NCI-H2227 treated with DMSO at 0.1 percent for 48 hours (cell line): Measurements from ENCODE around the gene LYPD6B.
A peak's percentile ranks its signal among the peaks of the same experiment; 100 is the strongest.

Experiments used
- DNase-seq: peaks from one replicate; lab custom pipeline; 2025; lab: John Stamatoyannopoulos, UW

LYPD6B gene

DNA sequence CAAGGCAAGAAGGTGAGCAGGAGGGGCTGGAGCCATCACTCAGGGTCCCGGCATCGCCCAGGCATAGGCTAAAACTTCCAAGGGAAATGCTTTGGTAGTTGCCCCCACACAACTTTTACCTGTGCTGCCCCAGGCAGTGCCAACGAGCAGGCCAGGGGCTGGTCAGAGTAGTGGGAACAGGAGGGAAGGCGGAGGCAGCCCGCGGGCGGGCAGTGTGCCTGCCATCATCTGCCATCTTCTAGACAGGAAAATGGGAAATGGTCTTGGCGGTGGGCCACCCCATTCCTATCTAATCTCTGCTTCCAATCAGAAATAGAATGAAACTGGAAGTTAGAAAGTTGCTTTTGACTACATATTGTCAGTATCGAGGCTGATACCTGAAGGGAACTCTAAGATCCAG is 26.0 kb upstream of the LYPD6B start:
- DNase-seq, result no peak

DNA sequence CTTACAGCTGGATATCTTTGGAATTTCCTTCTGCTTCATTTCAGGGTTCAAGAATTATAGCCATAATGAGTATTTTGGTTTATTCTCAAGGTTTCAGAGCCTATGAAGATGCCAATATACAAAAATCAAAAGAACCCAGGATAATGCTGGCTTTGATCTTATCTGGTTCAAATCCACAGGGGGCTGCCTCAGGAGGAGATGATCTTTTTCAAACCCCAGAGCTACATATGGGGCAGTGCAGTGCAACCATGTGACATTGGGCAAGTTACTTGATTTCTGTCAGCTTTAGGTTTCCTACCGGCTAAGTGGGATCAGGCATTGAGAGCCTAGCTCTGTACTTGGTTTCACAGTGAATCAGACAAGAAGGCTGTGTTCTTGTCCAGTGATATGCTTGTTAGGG is 23.0 kb upstream of the LYPD6B start:
- no peak for DNase-seq

DNA sequence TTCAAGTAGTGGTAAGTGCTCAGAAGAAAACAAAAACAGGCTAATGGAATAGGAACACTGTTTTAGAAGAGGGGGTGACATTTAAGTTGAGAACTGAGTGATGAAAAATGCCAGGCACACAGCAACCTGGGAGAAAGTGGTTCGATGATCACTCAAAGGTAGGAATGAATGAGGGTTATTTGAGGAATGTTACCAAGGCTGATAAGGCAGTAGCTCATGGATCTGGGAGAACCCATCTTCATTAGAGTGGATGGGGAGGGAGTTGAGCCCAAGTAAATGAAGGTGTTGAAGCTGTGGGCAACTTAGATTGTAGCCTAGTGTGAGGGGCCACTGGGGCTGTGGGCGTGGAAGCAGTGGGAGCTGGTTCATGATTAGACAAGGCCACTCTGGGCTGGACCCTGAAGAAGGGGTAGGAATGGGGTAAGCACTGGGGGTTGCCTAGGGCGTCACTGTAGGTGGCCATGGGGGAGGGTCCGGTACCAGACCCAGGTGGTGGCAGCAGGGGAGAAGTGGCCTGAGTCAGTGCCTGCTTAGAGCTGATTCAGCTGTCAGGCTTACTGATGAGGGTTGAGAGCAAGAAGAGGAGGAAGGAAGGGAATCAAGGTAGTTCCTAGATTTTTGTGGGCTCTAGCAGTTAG is 22.5 kb upstream of the LYPD6B start:
- no peak for DNase-seq

DNA sequence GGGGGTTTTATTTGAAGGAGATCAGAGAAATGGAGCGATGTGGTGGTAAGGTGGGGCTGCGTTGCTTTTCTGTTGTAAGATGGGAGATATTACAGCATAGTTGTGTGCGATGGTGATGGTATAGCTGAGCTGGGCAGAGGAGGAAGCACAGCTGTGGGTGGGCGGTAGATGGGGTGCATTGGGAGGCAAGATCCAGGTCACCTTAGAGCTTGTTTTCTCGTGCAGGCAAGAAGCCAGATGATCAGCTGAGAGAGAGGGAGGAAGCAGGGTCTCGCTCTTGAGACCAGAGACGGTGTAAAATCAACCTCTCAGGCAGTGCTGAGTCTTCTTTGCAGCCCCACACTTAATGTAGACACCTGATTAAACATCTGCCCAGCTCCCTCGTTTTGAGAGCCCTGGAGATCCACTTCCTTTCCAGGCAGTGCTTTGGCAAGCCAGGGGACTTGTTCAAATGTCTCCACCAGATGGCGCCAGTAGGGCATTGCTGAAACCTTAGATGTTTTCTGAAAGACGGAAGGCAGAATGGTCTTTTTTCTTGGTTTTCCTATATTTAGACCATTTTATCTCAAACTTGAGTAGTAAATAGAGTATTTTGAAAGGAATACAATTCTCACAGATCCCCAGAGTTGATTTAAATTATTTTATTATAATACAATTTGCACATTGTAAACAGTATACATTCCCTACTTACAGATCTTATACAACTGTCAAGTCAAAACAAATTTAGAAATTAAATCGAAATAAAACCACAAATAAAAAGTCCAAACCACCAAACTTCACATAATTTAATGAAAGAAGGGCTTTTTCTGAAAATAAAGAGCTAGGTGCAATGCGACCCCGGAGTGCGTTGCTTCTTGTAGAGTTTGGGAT is 21.1 kb upstream of the LYPD6B start:
- DNase-seq, result peak; percentile 84

DNA sequence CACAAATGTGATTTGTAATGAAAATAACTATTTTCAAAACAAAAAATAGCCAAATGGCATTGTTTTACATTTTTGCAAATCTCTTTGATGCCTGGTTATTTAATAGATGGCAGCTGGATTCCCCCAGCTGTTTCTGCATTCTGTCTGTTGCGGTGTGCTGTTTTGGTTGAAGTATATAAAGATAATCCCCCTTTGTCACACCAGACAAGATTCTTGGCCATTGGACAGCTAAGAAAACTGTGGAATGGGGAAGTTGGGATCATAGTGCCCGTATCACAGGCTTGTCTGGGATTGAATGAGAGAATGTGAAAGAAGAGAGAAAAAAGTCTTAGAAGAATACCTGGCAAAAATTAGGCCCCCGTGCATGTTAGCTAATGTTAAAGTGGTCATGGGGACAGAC is 19.5 kb upstream of the LYPD6B start:
- no peak for DNase-seq

DNA sequence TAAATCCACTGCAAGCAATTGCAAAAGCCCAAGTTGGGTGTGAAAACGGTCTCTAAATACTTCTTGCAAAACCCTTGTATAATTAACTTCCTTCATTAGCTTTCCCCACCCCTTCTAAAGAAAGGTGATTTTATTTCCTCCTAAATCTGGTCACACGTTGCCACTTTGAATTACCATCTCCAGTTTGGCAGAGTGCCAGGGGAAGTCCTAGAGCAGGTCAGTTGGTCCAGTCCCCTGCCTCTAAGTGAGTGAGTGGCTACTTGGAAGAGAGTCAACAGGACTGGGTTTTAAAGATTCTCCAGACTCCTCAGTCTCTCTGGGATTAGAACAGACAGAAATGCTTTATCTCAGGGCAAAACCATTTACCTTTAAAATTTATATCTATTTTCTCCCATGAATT is 18.7 kb upstream of the LYPD6B start:
- no peak for DNase-seq

DNA sequence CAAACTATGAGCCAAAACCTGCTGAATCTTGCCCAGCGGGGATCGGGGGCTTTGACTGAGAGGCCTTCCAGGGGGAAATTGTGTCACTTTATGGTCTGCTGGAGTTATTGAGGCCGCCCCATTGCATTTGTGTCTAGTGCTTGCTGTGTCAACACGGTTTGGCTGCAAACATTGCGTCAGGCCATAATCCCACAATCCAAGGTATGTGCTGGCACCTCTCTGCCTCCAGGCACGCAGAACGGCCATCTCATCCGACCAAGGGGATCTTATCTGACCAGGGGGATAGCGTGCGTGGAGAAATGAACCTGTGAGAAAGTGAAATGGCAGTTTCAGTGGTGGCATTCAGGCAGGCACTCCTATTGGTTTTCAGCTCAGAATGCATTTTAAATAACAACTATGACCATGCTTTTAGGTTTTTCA is 18.1 kb upstream of the LYPD6B start:
- DNase-seq, result no peak

DNA sequence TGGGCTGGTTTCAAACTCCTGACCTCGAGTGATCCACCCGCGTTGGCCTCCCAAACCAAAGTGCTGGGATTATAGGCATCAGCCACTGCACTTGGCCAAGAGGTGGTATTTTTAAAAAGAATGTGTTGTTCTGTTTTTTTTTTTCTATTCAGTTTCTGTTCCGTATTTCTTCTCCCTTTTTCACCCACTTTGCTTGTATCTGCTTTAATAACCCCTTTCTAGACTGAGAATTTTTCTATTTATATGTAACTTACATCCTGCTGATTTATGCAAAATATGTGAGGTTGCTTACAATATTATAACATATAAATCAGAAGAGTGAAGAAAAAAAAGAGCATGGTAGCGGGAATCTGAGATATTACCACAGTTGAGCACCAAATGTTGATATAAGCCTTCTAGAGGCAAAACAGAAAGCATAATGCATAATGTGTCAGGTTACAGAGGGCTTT is 17.2 kb upstream of the LYPD6B start:
- no peak for DNase-seq

DNA sequence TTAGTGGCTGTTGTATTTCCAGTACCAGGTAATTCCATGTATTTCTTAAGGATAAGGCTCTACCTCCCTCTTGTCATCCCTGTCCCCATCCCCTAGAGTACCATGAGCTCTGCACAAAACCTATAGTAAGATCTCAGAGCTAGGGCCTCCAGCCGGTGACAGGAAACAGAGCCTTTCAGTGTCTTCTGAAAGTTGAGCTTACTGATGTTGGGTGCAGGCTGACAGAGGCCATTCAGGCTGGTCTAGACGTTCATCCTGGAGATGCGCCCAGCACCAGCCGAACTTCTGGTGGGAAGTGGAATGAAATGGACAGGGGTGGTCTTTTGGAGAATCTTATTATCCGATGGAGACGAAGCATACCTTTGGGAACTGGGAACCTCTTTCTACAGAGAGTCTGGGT is 16.7 kb upstream of the LYPD6B start:
- no peak for DNase-seq

DNA sequence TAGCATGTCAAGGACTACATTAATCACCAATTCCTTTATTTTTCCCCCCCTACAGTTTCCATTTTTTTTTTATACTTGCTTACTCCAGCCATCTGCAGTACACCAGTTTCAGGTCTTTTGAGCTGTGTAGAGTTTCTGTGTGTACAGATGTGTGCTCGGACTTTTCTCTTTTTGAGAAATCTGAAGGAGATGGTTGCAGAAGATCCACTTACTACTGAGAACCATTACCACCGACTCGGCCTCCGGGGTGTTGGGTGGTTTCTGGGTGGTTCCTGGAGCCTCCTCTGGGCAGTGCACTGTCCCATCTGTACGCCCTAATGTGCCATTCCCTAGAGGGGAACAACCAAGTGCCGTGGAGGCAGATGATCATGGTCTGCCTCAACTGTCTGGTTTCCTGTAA is 15.4 kb upstream of the LYPD6B start:
- no peak for DNase-seq

DNA sequence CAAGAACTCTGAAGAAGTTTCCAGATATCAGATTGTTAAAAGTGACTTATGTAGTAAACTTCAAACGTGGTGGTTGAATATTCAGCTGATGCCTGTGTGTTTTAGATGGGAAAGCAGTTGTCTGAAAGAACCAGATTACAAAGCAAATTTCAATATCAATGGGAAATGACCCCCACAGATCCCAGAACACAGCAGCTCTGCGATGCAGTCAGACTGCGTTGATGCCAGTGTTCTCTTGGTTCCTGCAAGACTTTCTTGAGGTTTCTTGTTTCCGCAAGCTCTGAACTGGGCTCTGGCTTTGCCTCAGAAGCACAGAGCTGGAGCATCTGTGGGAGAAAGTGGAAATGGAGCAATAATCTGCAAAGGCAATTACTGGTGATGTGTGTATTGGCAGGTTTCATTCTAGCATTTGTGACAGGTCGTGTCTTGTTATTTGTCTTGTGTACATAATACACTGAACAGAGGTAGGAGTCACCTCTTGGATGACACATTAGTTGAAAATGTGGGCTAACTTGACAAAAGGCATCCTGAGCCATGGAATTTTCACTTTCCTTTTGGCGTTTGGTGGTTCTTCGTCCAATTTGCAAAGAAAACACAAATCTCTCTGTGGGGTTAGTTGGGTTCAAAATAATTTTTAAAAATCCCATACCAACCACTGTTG is 10.8 kb upstream of the LYPD6B start:
- DNase-seq, result no peak

DNA sequence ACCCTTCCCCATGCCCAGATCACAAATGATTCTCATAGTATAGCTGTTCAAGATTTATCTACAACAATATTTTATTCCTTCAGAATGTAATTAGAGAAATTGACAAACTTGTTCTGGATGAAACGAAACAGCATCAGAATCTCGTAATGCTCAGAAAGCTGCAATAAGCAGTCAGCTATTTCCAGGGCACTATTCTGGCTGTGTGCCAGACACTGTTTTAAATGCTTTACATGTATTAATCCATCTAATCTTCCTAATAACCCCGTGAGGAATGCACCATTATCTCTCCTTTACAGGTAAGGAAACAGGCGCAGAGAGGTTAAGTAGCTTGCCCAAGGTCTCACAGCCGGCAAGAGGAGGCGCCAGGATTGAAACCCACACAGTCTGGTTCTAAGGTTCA is 10.1 kb upstream of the LYPD6B start:
- DNase-seq, result no peak

DNA sequence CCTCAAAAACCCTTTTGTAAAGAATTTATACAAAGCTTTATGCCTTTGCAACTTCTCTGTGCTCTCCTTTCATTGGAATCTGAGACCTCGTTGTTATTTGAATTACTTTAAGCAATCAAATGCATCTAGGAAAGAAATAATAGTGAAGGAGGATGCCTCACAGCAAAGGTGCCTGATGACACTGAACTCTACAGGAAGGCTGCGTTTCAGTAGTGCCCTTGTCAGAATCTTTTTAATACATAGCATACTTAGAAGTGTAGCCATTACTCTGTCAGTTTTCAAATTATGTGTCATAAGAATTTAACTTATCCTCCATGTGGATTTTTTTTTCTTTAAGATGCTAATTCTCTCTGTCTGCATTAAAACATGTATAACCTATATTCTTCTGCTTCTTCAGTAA is 9.6 kb upstream of the LYPD6B start:
- DNase-seq, result no peak

DNA sequence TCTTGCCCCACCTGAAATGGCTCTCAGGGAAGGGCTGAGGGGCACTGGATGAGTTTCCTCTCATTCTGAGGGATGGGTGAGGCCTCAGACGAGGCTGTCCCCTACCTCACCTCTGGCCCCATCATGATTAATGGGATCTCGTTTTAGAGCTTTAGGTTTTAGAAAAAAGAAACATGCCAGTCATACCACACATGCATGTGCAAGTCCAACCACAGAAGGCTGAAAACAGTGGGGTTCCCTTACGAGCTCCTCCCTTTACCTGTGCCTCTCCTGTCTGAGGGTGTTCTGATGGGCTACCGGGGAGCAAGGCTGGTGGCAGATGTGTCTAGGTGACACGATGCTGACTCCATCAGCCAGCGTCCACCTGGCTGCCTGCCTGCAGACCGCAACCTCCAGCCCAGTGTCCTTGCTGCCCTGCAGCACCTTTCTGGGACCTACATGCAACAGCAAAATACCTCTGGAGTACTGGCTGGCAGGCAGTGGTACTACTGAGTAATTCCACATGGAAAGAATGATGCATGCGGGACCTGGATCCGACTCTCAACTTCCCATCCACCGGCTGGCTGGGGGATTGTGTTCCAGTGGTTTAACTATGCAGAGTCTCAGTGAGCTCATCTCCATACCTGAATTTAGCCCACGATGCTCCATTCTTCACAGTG is 9.1 kb upstream of the LYPD6B start:
- DNase-seq, result no peak

DNA sequence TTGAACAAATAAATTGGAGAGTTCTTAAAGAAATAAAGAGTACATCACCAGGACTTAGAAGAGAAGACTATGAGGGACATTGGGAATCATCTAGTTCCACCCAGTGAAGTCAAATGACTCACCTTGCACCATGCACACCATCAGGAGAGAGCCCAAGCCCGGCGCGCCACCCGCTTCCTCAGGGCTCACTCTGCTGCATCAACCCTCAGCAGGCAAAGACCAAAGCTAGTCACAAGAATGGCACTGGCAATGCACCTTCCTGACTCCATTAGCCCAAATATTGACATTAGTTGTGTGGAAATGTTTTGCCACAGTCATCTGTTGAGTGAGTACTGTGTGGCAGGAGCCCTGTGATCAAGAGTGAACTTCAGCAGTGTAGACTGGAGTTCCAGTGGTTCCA is 7.1 kb upstream of the LYPD6B start:
- no peak for DNase-seq

DNA sequence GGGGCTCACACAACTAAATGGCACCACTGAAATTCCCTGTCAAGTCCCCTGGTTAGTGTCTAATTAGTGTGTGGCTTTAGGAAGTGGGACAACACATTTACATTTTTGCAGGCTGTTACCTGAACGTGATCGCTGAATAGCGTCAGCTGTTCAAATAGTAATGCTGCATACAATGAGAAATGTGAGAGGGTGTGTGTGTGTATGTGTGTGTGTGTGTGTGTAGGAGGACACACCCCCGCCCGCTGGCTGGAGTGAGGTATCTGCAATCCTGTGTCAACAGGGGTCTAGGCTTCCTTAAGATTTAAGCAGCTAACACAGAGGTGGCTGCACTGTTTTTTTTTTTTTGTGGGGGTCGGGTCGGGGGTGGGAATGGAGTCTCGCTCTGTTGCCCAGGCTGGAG is 4.8 kb upstream of the LYPD6B start:
- peak; percentile 11 for DNase-seq

DNA sequence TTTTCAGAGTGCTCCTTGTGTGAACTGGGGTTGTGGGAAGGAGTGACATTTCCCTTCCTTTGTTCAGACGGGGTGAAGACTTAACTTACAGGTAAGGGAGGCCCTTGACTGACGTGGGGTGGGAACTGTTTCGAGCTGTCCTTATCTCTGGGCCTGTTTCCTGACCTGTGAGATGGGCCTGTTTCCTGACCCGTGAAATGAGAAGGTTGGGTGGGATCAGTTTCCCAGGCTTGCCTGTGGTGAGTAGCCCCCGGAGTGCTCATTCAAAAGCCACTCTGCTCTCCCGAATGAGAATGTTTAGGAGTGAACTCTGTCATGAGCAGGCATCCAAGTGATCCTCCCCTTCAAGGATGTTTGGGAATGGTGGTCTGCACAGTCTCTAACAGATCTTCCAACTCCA is 4.1 kb upstream of the LYPD6B start:
- no peak for DNase-seq

DNA sequence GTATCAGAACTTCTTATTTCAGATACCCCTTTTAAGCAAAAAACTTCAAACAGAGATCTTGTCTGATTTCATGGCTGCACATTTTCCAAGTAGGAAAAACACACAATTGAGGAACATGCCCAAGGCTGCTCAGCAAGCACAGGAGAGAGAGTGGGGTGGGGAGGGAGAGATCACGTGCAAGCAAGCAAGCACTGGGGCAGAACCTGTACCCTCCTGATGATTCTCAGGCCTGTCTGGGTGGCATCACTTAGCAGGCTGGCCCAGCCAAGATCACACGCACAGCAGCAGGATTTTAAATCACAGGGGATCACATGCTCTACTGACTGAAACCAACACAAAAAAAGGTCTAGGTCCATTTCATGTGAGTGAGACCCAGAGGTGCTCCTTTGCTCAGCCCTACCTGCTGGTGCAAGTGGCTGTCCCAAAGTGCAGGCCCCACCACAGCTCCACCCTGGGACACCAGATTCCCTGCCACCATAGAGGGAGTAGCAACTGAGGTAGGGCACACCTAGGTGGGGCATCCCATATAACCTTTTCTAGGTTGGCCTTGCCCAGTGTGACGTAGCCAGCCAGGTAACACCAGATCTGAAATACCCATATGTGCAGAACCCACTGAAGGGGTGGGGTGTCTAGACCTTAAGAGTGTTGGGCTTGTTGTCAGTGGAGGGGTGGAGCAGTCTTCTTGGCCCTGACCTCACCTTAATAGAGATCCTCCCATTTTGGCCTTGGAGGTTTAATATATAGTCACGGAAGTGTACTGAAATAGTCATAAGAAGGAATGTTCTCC is 1.8 kb upstream of the LYPD6B start:
- DNase-seq, result no peak

DNA sequence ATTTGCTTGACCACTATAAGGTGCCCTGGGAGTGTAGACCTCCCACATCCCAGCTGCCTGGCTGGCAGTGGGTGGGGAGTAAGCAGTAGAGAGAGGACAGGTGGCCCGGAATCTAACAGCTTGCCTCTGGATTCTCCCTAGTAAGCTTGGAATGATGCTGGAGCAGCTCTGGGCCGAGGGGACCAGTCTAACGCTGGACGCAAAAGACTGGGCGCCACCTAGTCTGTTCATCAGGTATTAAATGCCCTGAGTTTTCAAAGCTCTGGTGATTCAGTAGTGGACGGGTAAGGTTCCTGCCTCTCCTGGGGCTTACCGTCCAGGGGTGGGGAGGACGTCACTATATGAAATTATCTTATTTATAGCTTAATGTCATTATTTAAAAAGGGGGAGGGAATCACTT is 648 bp upstream of the LYPD6B start:
- no peak for DNase-seq

DNA sequence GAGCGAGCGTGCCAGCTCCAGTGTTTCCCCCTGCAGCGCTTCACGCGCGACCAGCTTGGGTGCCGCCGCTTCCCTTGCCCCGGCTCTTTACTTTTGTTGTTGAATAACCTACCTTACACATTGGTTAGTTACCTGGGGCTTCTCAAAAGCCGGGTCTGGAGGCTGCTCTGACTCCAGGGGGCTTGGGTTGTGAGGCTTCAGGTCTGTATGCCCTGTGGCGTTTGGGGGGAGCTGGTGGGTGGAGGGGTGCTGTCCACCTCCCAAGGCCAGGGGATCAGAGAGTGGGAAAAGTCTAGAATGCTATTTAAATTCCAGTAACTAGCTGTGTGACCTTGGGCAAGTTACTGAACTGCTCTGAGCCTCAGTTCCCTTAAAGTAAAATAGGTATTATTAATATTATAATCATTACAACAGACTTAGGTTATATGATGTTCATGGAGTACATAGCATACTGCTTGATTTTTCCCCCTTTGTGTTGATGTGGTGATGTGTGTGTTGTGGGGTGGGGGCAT is 770 bp downstream of the LYPD6B start:
- DNase-seq, result no peak

DNA sequence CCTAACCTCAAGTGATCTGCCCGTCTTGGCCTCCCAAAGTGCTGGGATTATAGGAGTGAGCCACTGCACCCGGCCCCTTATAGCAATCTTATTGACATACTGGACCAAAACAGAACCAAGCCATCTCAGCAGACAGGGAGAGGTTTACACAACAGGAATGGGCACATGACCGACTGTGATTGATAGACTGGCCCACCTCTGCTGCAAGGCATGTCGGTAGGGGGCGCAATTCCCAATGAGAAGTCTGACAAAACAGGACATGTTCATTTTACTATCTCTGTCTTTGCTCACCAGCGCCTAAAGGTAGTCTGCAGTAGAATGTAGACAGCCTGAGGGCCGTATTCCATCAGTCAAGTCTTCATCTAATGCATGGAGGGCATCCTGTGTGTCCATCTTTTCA is 2.0 kb downstream of the LYPD6B start:
- DNase-seq, result no peak

DNA sequence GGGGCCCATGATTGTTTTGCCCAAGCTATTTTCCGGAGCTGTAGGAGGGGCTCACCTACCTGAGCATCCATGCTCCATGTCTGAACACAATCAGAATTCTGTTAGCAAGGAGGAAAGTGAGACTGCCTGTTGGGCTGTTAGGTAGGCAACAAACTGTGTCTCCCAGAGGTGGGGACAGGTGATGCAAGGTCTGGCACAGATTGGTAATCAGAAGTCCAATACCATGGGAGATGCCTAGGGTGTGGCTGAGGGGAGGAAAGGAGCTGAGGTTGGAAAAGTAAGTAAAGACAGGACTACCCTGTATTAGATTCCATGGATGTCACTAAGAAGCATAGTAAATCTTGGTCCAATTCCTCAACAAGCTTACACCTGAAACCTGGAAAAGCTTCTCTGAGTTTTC is 3.0 kb downstream of the LYPD6B start:
- DNase-seq, result no peak
